GM19240 (cell line): ENCODE data around the gene KRT33A.

Source experiments
- DNase-seq: peaks from one replicate; pipeline ENCODE4 v3.0.0; 2011; ENCODE audit warnings: low spot score; ENCODE audit not compliant: insufficient read length

Gene KRT33A

DNA sequence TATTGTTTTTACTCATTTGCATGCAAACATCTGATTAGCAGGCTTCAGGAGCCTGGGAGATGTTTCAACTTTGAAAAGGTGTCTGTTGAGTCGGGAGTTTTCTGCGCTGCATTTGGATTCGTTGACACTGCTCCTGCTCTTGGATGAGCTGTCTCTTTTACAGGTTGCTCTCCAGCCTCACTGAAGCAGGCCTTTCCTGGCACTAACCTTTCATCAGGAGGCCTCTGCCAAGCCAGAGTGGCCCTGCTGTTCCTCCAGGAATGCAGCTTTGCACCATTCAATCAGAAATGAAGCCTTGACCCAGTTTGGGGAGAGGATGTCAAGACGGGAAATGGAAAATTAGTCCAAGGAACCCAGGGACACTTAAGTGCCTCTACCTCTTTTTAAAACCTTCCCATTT is 47.6 kb downstream of the KRT33A start:
- DNase-seq: no peak

DNA sequence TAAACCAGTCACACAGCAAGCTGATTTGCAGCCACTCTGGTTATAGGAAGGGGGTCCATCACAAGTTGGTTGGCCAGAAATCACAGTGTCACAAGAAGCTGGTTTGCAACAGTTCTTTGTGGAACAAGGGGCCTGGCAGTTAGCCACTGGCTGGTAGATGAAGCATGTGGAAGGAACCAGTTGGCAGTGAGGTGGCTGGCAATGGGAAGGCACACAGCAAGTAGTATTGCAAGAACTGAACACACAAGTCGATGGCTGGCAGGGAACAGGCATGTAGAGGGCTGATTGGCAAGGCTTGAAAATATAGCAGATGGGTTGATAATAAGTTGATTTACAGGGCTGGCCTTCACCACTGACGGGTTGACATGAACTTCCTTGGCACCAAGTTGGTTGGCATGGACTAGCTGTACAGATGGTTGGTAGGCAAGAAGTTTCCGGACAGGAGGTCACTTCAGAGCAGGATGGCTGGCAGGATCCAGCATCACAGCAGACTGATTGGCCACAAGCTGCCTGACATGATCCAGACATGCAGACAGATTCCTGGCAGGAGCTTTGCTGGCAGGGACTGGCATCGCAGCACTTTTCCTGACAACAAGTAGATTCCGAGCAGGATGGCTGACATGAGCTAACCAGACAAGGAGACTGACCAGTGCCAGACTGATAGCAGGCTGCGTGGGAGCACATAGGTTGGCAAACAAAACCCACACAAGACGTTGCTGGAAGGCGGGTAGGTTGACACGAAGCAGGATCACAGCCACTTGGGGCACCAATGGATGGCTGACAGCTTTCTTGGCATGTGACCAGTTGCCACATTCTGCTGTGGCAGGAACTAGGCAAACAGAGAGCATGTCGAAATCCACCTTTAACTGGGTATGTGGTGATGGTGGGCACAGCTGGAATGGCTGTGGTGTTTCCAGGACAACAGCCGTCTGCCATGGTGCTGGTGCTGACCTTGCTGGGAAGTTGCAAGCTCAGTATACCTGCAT is 48.4 kb downstream of the KRT33A start, which contains the start of gene KRTAP29-1:
TSS of gene KRTAP29-1 (minus strand) at position 936 of the 986 bp plus-strand sequence. CDS start at position 936, 0 bp downstream.
- DNase-seq: no peak

DNA sequence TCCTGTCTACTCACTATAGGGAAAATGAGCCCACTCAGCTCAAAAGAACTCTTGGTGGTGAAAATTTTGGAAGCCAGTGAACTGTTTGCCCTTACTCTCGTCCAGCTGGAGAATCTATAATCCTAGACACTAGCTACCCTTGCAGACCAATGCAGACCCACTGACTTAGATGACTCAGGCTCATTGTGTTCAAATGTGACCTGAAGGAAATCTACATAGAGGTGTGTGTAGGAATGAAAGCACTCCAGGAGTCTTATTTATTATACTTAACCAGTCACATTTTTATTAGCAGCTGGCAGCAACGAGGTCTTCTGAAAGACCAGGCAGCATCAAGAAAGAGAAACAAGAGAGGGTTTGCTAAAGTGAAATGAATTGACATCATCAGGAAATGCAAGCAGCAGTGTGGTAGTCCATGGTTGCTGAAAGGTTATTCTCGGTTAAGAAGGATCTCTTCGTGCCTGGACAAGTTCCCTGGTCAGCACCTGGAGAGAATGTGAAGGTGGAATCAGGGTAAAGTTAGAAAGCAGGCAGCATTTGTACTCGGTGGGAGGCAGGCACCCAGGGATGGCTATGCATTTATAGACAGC is 49.3 kb downstream of the KRT33A start:
- no peak for DNase-seq

DNA sequence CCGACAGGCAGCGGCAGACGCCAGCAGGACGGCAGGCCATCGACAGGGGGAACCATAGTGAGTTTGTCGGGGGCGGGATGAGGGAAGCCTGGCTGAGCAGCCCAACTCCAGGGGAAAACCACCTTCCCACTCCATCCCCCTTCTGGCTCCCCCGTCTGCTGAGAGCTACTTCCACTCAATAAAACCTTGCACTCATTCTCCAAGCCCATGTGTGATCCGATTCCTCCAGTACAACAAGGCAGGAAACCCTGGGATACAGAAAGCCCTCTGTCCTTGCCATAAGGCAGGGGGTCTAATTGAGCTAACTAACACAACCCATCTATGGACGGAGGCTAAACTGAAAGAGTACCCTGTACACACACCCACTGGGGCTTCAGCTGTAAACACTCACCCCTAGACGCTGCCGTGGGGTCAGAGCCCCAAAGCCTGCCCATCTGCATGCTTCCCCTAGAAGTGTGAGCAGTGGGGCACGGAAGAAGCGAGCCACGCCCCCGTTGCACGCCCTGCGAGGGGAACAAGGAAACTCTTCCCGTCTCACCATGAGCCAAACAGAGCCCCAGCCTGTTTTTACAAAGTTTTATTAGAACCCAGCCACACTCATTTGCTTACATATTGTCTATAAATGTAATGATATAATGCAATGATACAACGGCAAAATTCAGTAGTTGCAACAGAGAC is 52.0 kb downstream of the KRT33A start:
- no peak for DNase-seq

DNA sequence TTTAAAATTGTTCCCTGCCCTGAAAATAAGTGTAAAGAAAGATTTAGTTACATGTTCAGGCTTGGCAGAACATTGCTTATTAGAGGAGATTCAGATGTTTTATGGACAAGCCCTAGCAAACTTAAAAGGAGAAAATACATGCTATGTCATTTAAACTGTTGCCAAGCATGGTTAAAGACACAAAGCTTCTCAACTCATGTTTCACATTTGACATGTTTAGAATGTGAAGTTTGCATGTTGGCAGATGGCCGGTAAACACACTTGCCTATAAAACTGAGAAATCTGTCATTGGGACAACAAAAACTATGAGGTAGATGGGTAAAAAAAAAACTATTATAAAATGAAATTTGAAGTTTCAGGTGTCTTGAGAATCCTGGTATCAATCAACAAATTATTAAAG is 53.8 kb downstream of the KRT33A start:
- DNase-seq: no peak
